Activated naive CD4-positive, alpha-beta T cell treated with anti-CD3 and anti-CD28 coated beads for 36 hours (primary cell): ENCODE measurements around the gene SMCO3. TPM values are rescaled to one million over a fixed set of nuclear protein-coding genes. Genes with fewer than 3 reads are reported as not detected.

Source experiments
- CTCF ChIA-PET: fragments of 350-600 bp; sonication (Branson Sonifier 250); formaldehyde crosslinking; loops from one replicate; lab custom pipeline; 2021; ENCODE audit warnings: antibody characterized with exemption; lab: Charles Lee
- DNase-seq: peaks from one replicate; pipeline ENCODE4 v3.0.0-alpha.2; 2020
- H3K27ac Mint-ChIP-seq: one replicate; pipeline ENCODE4 v1.8.0; 2021; ENCODE audit warnings: mild to moderate bottlenecking, mixed read lengths
- H3K27me3 Mint-ChIP-seq: one replicate; pipeline ENCODE4 v1.8.0; 2021; ENCODE audit warnings: low read depth, mixed read lengths
- H3K36me3 Mint-ChIP-seq: one replicate; pipeline ENCODE4 v1.8.0; 2021; ENCODE audit warnings: low read depth, mixed read lengths
- H3K4me1 Mint-ChIP-seq: one replicate; pipeline ENCODE4 v1.8.0; 2021; ENCODE audit warnings: low read depth, mixed read lengths
- H3K4me3 Mint-ChIP-seq: one replicate; pipeline ENCODE4 v1.8.0; 2021; ENCODE audit warnings: mild to moderate bottlenecking, moderate library complexity, mixed read lengths
- H3K9me3 Mint-ChIP-seq: one replicate; pipeline ENCODE4 v1.8.0; 2021; ENCODE audit warnings: mixed read lengths
- intact Hi-C: fragments of 100-400 bp; cut with micrococcal nuclease; formaldehyde crosslinking; loops from one replicate; pipeline ENCODE4 v1.15.1; 2023
- total RNA-seq, 2 experiments: library from RNA; stranded (reverse); gene quantifications; one replicate each; pipeline ENCODE4 v1.2.3, GENCODE V29; 2021

Gene SMCO3
- total RNA-seq, 2 experiments from 2014 or later, result not detected

- H3K36me3 Mint-ChIP-seq, result peaks cover 32% of the 10 kb centered on the region
- no peaks in the 10 kb centered on the region for H3K9me3 Mint-ChIP-seq
- CTCF ChIA-PET, result no interaction called here
- intact Hi-C loops, result no loop called here
- H3K27me3 Mint-ChIP-seq, result no peaks in the 10 kb centered on the region
- no peak overlapping the region for H3K27ac Mint-ChIP-seq
- no peak for DNase-seq
- H3K4me3 Mint-ChIP-seq, result no peak overlapping the region
- H3K4me1 Mint-ChIP-seq, result peaks cover 2% of the 10 kb centered on the region
Measured at GRCh38 chr12:14785568-14785967, 28.4 kb downstream of the SMCO3 start.

- intact Hi-C loops, result no loop called here
- Mint-ChIP-seq H3K27ac (no peak overlapping the region), H3K4me3 (no peak overlapping the region), H3K9me3 (no peaks in the 10 kb centered on the region), H3K27me3 (no peaks in the 10 kb centered on the region), H3K4me1 (peaks cover 2% of the 10 kb centered on the region), H3K36me3 (peaks cover 21% of the 10 kb centered on the region)
- DNase-seq, result no peak
- CTCF ChIA-PET, result interaction anchor here (0.5 to 2.0 kb wide), 5 partner anchors 10 to 199 kb away, joined by 3 to 14 read pairs (median 4); a partner anchor contains a TSS
Measured at GRCh38 chr12:14784471-14784870, 29.5 kb downstream of the SMCO3 start.

- CTCF ChIA-PET, result interaction anchor here (0.5 to 1.6 kb wide), 4 partner anchors 14 to 409 kb away, joined by 3 read pairs; no protein-coding TSS in a partner anchor
- Mint-ChIP-seq H3K4me3 (no peak overlapping the region), H3K27me3 (no peaks in the 10 kb centered on the region), H3K4me1 (peaks cover 2% of the 10 kb centered on the region), H3K27ac (no peak overlapping the region), H3K9me3 (no peaks in the 10 kb centered on the region), H3K36me3 (peaks cover 11% of the 10 kb centered on the region)
- no peak for DNase-seq
- intact Hi-C loops, result no loop called here
Measured at GRCh38 chr12:14782756-14783155, 31.2 kb downstream of the SMCO3 start.

GRCh38 chr12:14781563-14781962 is 32.4 kb downstream of the SMCO3 start:
- CTCF ChIA-PET, result interaction anchor here (0.7 to 1.6 kb wide), 3 partner anchors 23 to 214 kb away, joined by 3 read pairs; no protein-coding TSS in a partner anchor
- no peak overlapping the region for H3K27ac Mint-ChIP-seq
- no peaks in the 10 kb centered on the region for H3K9me3 Mint-ChIP-seq
- no peak overlapping the region for H3K4me3 Mint-ChIP-seq
- no peak for DNase-seq
- intact Hi-C loops, result no loop called here
- peaks cover 6% of the 10 kb centered on the region for H3K36me3 Mint-ChIP-seq
- no peaks in the 10 kb centered on the region for H3K27me3 Mint-ChIP-seq
- H3K4me1 Mint-ChIP-seq, result peaks cover 6% of the 10 kb centered on the region

GRCh38 chr12:14780859-14781258 is 33.1 kb downstream of the SMCO3 start:
- H3K4me1 Mint-ChIP-seq, result peaks cover 12% of the 10 kb centered on the region
- intact Hi-C loops, result no loop called here
- no peak for DNase-seq
- H3K36me3 Mint-ChIP-seq, result peaks cover 6% of the 10 kb centered on the region
- H3K4me3 Mint-ChIP-seq, result no peak overlapping the region
- CTCF ChIA-PET, result interaction anchor here (0.9 kb wide), 1 partner anchor 19 kb away, joined by 3 read pairs; no protein-coding TSS in a partner anchor
- H3K9me3 Mint-ChIP-seq, result no peaks in the 10 kb centered on the region
- H3K27ac Mint-ChIP-seq, result no peak overlapping the region
- H3K27me3 Mint-ChIP-seq, result no peaks in the 10 kb centered on the region

- Mint-ChIP-seq H3K4me1 (peaks cover 14% of the 10 kb centered on the region), H3K4me3 (no peak overlapping the region), H3K27ac (no peak overlapping the region), H3K27me3 (no peaks in the 10 kb centered on the region), H3K36me3 (peaks cover 4% of the 10 kb centered on the region), H3K9me3 (no peaks in the 10 kb centered on the region)
- CTCF ChIA-PET, result no interaction called here
- intact Hi-C loops, result loop anchor here (5.0 kb wide), 1 partner anchor 442 kb away; the partner anchor contains the start of gene RERG
- no peak for DNase-seq
Measured at GRCh38 chr12:14779834-14780233, 34.1 kb downstream of the SMCO3 start.

GRCh38 chr12:14777271-14777670 is 36.7 kb downstream of the SMCO3 start:
- DNase-seq, result no peak
- intact Hi-C loops, result loop anchor here (5.0 kb wide), 1 partner anchor 445 kb away; the partner anchor contains the start of gene RERG
- Mint-ChIP-seq H3K27ac (no peak overlapping the region), H3K27me3 (no peaks in the 10 kb centered on the region), H3K9me3 (no peaks in the 10 kb centered on the region), H3K36me3 (no peaks in the 10 kb centered on the region), H3K4me1 (peaks cover 26% of the 10 kb centered on the region), H3K4me3 (no peak overlapping the region)
- CTCF ChIA-PET, result interaction anchor here (1.0 kb wide), 1 partner anchor 12 kb away, joined by 3 read pairs; no protein-coding TSS in a partner anchor

GRCh38 chr12:14776236-14776961 is 37.6 kb downstream of the SMCO3 start:
- peak overlapping the region; percentile 95 for H3K4me3 Mint-ChIP-seq

GRCh38 chr12:14775636-14775980 is 38.4 kb downstream of the SMCO3 start:
- peak overlapping the region; percentile 95 for H3K4me3 Mint-ChIP-seq
- H3K36me3 Mint-ChIP-seq, result peaks cover 3% of the 10 kb centered on the region
- peak overlapping the region; percentile 94 for H3K27ac Mint-ChIP-seq
- CTCF ChIA-PET, result interaction anchor here (0.8 to 3.6 kb wide), 8 partner anchors 8 to 220 kb away, joined by 3 to 14 read pairs (median 5); partner anchors contain the start of gene C12orf60
- H3K4me1 Mint-ChIP-seq, result peaks cover 36% of the 10 kb centered on the region
- no peaks in the 10 kb centered on the region for H3K9me3 Mint-ChIP-seq
- intact Hi-C loops, result loop anchor here (1.0 to 5.0 kb wide), 10 partner anchors 28 to 787 kb away; partner anchors contain the start of genes ARHGDIB, C12orf60, RERG and WBP11
- no peak for DNase-seq
- no peaks in the 10 kb centered on the region for H3K27me3 Mint-ChIP-seq

More at GRCh38 chr12:14776236-14776961, 37.6 kb downstream of the SMCO3 start:
- Mint-ChIP-seq H3K36me3 (no peaks in the 10 kb centered on the region), H3K9me3 (no peaks in the 10 kb centered on the region), H3K4me1 (peaks cover 34% of the 10 kb centered on the region), H3K27me3 (no peaks in the 10 kb centered on the region), H3K27ac (no peak overlapping the region)
- intact Hi-C loops, result loop anchor here (1.0 to 5.0 kb wide), 2 partner anchors 219 to 446 kb away; partner anchors contain the start of gene RERG
- DNase-seq, result no peak
- CTCF ChIA-PET, result interaction anchor here (0.6 to 3.6 kb wide), 6 partner anchors 8 to 70 kb away, joined by 3 to 14 read pairs (median 5); no protein-coding TSS in a partner anchor

- H3K36me3 Mint-ChIP-seq, result peaks cover 9% of the 10 kb centered on the region
- peak; percentile 58 for DNase-seq
- CTCF ChIA-PET, result interaction anchor here (0.7 to 3.6 kb wide), 9 partner anchors 9 to 1563 kb away, joined by 3 to 14 read pairs (median 4); partner anchors contain the start of gene C12orf60
- H3K27me3 Mint-ChIP-seq, result no peaks in the 10 kb centered on the region
- intact Hi-C loops, result loop anchor here (1.0 to 5.0 kb wide), 13 partner anchors 28 to 1107 kb away; partner anchors contain the start of genes ARHGDIB, C12orf60, RERG and STRAP
- peak overlapping the region; percentile 95 for H3K4me3 Mint-ChIP-seq
- H3K27ac Mint-ChIP-seq, result peak overlapping the region; percentile 94
- H3K4me1 Mint-ChIP-seq, result peaks cover 36% of the 10 kb centered on the region
- H3K9me3 Mint-ChIP-seq, result no peaks in the 10 kb centered on the region
Measured at GRCh38 chr12:14774906-14775635, 38.9 kb downstream of the SMCO3 start.

- no peaks in the 10 kb centered on the region for H3K27me3 Mint-ChIP-seq
- H3K27ac Mint-ChIP-seq, result peak overlapping the region; percentile 94
- peak overlapping the region; percentile 95 for H3K4me3 Mint-ChIP-seq
- DNase-seq, result peak; percentile 95
- peaks cover 11% of the 10 kb centered on the region for H3K36me3 Mint-ChIP-seq
- intact Hi-C loops, result loop anchor here (1.0 to 5.0 kb wide), 7 partner anchors 51 to 1108 kb away; partner anchors contain the start of gene STRAP
- CTCF ChIA-PET, result interaction anchor here (0.7 to 3.6 kb wide), 4 partner anchors 10 to 141 kb away, joined by 3 to 14 read pairs (median 3); no protein-coding TSS in a partner anchor
- H3K4me1 Mint-ChIP-seq, result peaks cover 36% of the 10 kb centered on the region
- no peaks in the 10 kb centered on the region for H3K9me3 Mint-ChIP-seq
Measured at GRCh38 chr12:14774074-14774905, 39.7 kb downstream of the SMCO3 start.
